IPS-15b (cell line): ENCODE data around the gene CATSPERE.
"Not testable (repeated sequence)": the region's sequence is repeated elsewhere in the genome, so short reads cannot be mapped to it uniquely, and the experiment has no call there.

Experiments
- H3K27me3 ChIP-seq: one replicate; pipeline ENCODE4 v1.6.1; 2013; ENCODE audit warnings: low read length; ENCODE audit not compliant: control insufficient read depth, insufficient read depth
- H3K36me3 ChIP-seq: one replicate; pipeline ENCODE4 v1.6.1; 2013; ENCODE audit warnings: low read length; ENCODE audit not compliant: control insufficient read depth, insufficient read depth
- H3K4me1 ChIP-seq: one replicate; pipeline ENCODE4 v1.6.1; 2013; ENCODE audit warnings: mild to moderate bottlenecking, low read length; ENCODE audit not compliant: control insufficient read depth, insufficient read depth
- H3K4me3 ChIP-seq: one replicate; pipeline ENCODE4 v1.5.1; 2013; ENCODE audit warnings: low read depth, low read length
- H3K9ac ChIP-seq: one replicate; pipeline ENCODE4 v1.6.1; 2013; ENCODE audit warnings: low read depth, mild to moderate bottlenecking, low read length
- H3K9me3 ChIP-seq: one replicate; pipeline ENCODE4 v1.6.1; 2013; ENCODE audit warnings: mild to moderate bottlenecking, low read length; ENCODE audit not compliant: control insufficient read depth, insufficient read depth

The CATSPERE gene

DNA sequence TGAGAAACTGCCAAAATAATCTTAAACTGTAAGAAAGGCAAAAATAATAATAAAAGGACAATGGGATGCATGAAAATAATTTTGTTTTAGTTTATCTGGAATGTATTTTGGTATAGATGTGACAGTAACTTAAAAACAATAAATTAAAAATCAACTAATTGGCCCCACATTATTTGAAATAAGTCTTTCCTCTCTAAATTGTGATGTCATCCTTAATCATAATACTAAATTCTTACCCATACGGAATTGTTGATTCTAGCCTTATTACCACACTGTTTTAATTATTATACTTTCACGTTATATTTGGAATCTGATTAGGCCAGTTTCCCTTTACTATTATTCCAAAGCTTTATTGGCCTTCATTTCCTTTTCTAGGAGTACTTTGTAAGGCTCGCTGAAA lies 199.5 kb downstream of the CATSPERE start:
- Histone ChIP-seq H3K9me3 (no peaks in the 10 kb centered on the region), H3K4me1 (peaks cover 7% of the 10 kb centered on the region), H3K9ac (no peak overlapping the region), H3K4me3 (no peak overlapping the region), H3K27me3 (no peaks in the 10 kb centered on the region), H3K36me3 (no peaks in the 10 kb centered on the region)

DNA sequence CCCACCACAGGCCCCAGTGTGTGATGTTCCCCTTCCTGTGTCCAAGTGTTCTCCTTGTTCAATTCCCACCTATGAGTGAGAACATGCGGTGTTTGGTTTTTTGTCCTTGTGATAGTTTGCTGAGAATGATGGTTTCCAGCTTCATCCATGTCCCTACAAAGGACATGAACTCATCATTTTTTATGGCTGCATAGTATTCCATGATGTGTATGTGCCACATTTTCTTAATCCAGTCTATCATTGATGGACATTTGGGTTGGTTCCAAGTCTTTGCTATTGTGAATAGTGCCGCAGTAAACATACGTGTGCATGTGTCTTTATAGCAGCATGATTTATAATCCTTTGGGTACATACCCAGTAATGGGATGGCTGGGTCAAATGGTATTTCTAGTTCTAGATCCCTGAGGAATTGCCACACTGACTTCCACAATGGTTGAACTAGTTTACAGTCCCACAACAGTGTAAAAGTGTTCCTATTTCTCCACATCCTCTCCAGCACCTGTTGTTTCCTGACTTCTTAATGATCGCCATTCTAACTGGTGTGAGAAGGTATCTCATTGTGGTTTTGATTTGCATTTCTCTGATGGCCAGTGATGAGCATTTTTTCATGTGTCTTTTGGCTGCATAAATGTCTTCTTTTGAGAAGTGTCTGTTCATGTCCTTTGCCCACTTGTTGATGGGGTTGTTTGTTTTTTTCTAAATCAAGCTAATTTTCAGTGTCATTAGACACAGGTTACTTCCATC lies 200.7 kb downstream of the CATSPERE start:
- H3K9me3 ChIP-seq, H3K27me3 ChIP-seq, H3K9ac ChIP-seq, H3K4me3 ChIP-seq, H3K36me3 ChIP-seq, H3K4me1 ChIP-seq: not testable (repeated sequence)

DNA sequence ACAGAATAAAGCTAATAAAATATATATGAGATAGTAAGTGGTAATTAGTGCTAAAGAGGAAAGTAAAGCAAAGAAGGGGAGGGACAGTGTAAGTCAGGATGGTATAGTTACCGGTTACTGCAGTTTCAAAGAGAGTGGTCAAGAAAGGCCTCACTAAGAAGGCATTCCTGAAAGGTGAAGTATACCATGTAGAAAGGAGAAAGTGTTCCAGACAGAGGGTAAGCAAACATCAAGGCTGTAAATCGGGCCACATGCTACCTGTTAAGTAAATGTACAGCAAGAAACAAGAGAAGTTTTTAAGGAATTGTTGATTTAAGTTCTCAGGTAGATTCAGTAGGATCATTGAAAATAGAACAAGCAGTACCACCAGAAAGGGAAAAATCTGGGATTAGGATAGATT lies 201.5 kb downstream of the CATSPERE start:
- H3K4me3 ChIP-seq: no peak overlapping the region
- H3K4me1 ChIP-seq: peaks cover 9% of the 10 kb centered on the region
- H3K36me3 ChIP-seq: no peaks in the 10 kb centered on the region
- H3K27me3 ChIP-seq: no peaks in the 10 kb centered on the region
- no peaks in the 10 kb centered on the region for H3K9me3 ChIP-seq
- no peak overlapping the region for H3K9ac ChIP-seq

DNA sequence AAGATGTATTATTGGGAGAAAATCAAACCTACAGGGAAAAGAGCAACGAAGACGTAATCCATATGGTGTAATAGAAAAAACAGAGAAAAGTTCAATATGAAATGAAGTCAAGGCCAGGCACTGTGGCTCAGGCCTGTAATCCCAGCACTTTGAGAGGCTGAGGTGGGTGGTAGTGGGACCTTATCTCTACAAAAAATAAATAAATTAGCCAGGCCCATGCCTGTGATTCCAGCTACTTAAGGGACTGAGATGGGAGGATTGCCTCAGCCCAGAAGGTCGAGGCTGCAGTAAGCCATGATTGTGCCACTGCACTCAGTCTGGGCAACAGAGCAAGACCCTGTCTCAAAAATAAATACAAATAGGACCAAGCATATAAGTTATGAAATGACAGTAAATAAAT lies 203.3 kb downstream of the CATSPERE start:
- Histone ChIP-seq H3K9me3 (no peaks in the 10 kb centered on the region), H3K36me3 (no peaks in the 10 kb centered on the region), H3K27me3 (no peaks in the 10 kb centered on the region), H3K4me1 (peaks cover 4% of the 10 kb centered on the region), H3K4me3 (no peak overlapping the region), H3K9ac (no peak overlapping the region)

DNA sequence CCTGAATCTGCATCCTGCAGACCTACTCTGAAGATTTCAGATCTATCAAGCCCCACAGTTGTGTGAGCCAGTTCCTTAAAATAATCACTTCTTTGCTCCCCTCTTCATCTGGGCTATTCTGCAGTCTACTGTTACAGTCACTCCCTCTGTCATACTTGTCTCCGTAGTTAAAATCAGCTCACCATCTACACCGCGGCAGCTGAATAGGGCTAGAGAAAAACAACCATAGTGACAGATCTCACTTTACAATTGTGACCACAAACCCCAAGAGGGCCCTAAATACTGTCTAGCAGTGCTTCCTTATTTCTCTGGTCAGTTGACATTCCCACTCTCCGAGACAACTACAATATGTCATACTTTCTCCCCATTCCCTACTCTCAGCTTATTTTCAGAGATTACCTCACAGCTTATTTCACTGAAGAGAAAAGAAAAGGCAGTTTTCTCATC lies 204.7 kb downstream of the CATSPERE start:
- Histone ChIP-seq H3K27me3 (no peaks in the 10 kb centered on the region), H3K9me3 (no peaks in the 10 kb centered on the region), H3K36me3 (no peaks in the 10 kb centered on the region), H3K4me1 (peaks cover 2% of the 10 kb centered on the region), H3K4me3 (no peak overlapping the region), H3K9ac (no peak overlapping the region)

DNA sequence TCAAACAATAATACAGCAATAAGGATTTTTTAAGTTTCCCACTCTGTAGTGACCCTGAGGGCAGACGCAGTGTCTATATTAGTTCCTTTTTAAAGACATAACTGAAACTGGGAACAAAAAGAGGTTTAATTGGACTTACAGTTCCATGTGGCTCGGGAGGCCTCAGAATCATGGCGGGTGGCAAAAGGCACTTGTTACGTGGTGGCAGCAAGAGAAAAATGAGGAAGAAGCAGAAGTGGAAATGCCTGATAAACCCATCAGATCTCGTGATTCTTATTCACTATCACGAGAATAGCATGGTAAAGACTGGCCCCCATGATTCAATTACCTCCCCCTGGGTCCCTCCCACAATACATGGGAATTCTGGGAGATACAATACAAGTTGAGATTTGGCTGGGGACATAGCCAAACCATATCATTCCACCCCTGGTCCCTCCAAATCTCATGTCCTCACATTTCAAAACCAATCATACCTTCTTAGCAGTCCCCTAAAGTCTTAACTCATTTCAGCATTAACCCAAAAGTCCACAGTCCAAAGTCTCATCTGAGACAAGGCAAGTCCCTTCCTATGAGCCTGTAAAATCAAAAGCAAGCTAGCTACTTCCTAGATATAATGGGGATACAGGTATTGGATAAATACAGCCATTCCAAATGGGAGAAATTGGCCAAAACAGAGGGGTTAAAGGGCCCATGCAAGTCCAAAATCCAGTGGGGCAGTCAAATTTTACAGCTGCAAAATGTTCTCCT lies 205.8 kb downstream of the CATSPERE start:
- not testable (repeated sequence) for H3K4me1 ChIP-seq

DNA sequence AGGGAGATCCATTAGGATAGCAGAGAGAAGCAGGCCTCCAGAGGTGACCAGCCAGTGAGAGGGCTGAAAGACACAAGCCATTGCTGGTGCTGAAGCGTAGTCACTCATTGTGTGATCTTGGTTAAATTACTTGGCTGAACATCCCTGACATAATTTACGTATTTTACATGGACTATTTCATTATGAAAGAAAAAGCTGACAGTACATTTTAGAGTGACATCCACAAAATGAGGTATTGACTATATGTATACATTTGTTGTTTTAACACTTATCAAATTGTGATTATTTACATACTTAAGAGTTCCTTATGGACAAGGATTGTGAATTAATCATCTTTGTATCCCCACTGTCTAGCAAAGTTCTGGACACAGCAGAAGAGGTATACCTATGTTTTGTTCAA lies 206.7 kb downstream of the CATSPERE start:
- Histone ChIP-seq H3K9ac (no peak overlapping the region), H3K4me3 (no peak overlapping the region), H3K36me3 (no peaks in the 10 kb centered on the region), H3K9me3 (no peaks in the 10 kb centered on the region), H3K27me3 (no peaks in the 10 kb centered on the region), H3K4me1 (peaks cover 2% of the 10 kb centered on the region)

More for the DNA sequence above, 205.8 kb downstream of the CATSPERE start:
- H3K9me3 ChIP-seq, H3K27me3 ChIP-seq, H3K36me3 ChIP-seq, H3K9ac ChIP-seq, H3K4me3 ChIP-seq: not testable (repeated sequence)

DNA sequence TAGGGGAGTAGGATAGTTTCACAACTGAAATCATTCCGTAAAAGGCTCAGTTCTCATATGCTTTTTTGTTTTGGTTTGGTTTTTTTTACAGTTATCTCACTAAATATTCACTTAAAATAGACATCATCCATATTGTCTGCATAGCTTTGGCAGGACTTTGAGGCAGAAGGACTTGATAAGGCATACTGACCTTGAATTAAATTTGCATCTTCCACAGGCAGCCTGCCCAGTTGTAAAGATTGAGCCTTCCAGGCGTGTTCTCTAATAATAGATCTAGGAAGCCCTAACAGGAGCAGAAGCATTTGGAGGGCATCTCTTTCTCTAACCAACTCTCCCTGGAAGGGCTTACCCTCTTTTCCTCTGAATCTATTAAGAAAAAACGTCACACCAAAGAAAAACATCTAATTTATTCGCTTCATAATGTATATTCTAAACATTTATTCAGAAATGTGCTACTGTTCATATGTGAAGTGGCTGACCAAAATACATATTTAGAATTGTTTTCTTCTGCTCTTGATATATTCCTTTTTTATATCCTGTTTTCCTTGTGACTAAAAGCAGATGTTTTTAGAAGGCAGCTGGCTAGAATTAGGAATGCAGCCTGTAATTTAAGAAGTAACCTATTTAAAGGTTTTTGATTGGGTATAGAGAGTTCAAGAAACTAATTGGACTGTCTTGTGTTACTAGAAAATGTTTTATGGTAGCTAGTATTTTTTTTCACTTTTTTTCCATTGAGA lies 212.0 kb downstream of the CATSPERE start:
- no peaks in the 10 kb centered on the region for H3K4me1 ChIP-seq
- no peaks in the 10 kb centered on the region for H3K36me3 ChIP-seq
- no peak overlapping the region for H3K4me3 ChIP-seq
- H3K9ac ChIP-seq: no peak overlapping the region
- no peaks in the 10 kb centered on the region for H3K27me3 ChIP-seq
- H3K9me3 ChIP-seq: no peaks in the 10 kb centered on the region

DNA sequence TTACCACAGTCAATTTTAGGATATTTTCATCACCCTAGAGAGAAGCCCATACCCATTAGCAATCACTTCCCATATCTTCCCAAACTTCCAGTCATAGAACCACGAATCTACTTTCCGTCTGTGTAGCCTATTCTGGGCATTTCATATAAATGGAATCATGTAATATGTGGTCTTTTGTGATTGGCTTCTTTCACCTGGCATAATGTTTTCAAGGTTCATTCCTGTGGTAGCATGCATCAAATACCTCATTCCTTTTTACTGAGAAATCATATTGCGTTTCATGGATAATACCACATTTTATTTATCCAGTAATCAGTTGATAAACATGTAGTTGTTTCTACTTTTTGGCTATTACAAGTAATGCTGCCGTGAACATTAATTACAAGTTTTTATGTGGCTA lies 213.4 kb downstream of the CATSPERE start:
- no peaks in the 10 kb centered on the region for H3K27me3 ChIP-seq
- H3K9ac ChIP-seq: no peak overlapping the region
- no peaks in the 10 kb centered on the region for H3K4me1 ChIP-seq
- no peaks in the 10 kb centered on the region for H3K36me3 ChIP-seq
- H3K9me3 ChIP-seq: no peaks in the 10 kb centered on the region
- no peak overlapping the region for H3K4me3 ChIP-seq

DNA sequence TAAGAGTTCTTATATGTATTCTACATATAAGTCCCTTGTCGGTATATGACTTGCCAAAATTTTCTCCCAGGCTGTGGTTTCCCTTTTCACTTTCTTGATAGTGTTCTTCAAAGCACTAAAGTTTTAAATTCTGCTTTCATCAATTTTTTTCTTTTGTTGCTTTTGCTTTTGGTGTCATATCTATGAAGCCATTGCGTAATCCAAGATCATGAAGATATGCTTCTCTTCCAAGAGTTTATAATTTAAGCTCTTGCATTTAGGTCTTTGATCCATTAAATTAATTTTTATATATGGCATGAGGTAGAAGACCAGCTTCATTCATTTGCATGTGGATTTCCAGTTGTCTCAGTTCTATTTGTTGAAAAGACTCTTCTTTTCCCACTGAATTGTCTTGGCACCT lies 214.1 kb downstream of the CATSPERE start:
- Histone ChIP-seq H3K9ac (no peak overlapping the region), H3K27me3 (no peaks in the 10 kb centered on the region), H3K9me3 (no peaks in the 10 kb centered on the region), H3K36me3 (no peaks in the 10 kb centered on the region), H3K4me3 (no peak overlapping the region), H3K4me1 (no peaks in the 10 kb centered on the region)

DNA sequence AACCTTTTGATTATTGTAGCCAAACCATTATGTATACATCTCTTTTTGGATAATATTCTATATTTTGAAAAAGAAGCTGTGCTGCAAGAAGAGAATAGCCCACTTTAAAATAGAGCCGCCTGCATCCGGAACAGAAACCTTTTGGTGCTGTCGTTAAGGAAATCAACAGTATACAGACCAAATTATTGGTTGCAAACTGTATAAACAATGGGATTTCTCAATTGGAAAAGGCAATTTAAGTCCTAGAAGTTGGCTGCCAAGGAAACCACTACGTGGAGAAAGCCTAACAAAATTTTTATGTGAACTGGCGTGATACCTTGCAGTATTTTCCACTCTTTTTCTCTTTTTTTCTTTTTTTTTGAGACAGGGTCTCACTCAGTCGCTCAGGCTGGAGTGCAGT lies 217.6 kb downstream of the CATSPERE start:
- no peaks in the 10 kb centered on the region for H3K36me3 ChIP-seq
- no peaks in the 10 kb centered on the region for H3K27me3 ChIP-seq
- H3K9ac ChIP-seq: no peak overlapping the region
- H3K4me1 ChIP-seq: no peaks in the 10 kb centered on the region
- no peak overlapping the region for H3K4me3 ChIP-seq
- no peaks in the 10 kb centered on the region for H3K9me3 ChIP-seq
